IPS-18c (cell line): ENCODE results near the gene FOXO3.

Source experiments
- H3K4me3 ChIP-seq: 2 replicates; pipeline ENCODE4 v1.7.0; 2013; ENCODE audit warnings: low read depth, mild to moderate bottlenecking, low read length, moderate library complexity; ENCODE audit not compliant: insufficient read depth
- H3K9me3 ChIP-seq: one replicate; pipeline ENCODE4 v1.6.1; 2013; ENCODE audit warnings: mild to moderate bottlenecking, low read length, moderate library complexity; ENCODE audit not compliant: control insufficient read depth, insufficient read depth

Gene FOXO3

GRCh38 chr6:108608453-108609275 is 47.9 kb downstream of the FOXO3 start:
- H3K9me3 ChIP-seq = no peaks in the 10 kb centered on the region
- no peak overlapping the region for H3K4me3 ChIP-seq

GRCh38 chr6:108609276-108609769 is 48.6 kb downstream of the FOXO3 start:
- no peak overlapping the region for H3K4me3 ChIP-seq
- no peaks in the 10 kb centered on the region for H3K9me3 ChIP-seq

GRCh38 chr6:108610270-108610839 is 49.6 kb downstream of the FOXO3 start:
- no peaks in the 10 kb centered on the region for H3K9me3 ChIP-seq

GRCh38 chr6:108610957-108611586 is 50.4 kb downstream of the FOXO3 start:
- Histone ChIP-seq H3K9me3 (no peaks in the 10 kb centered on the region), H3K4me3 (no peak overlapping the region)

More at GRCh38 chr6:108610270-108610839, 49.6 kb downstream of the FOXO3 start:
- H3K4me3 ChIP-seq = no peak overlapping the region

GRCh38 chr6:108612852-108613251 is 52.1 kb downstream of the FOXO3 start:
- no peak overlapping the region for H3K4me3 ChIP-seq
- H3K9me3 ChIP-seq = no peaks in the 10 kb centered on the region

DNA sequence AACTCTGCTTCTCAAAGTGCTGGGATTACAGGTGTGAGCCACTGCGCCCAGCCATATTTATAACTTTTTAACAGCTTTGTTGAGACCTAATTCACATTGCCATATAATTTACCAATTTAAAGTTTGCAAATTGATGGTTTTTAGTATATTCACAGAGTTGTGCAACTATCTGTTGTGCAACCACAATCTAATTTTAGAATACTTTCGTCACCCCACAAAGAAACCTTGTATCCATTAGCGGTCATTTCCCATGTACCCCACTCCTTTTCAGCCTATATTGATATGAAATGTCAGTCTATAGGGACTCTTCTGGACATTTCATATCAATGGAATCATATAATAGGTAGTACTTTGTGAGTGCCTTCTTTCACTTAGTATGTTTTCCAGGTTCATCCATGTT is 55.8 kb downstream of the FOXO3 start:
- Histone ChIP-seq H3K9me3 (no peaks in the 10 kb centered on the region), H3K4me3 (no peak overlapping the region)

- no peak overlapping the region for H3K4me3 ChIP-seq
- no peaks in the 10 kb centered on the region for H3K9me3 ChIP-seq
Measured at GRCh38 chr6:108616973-108617372, 56.3 kb downstream of the FOXO3 start.

DNA sequence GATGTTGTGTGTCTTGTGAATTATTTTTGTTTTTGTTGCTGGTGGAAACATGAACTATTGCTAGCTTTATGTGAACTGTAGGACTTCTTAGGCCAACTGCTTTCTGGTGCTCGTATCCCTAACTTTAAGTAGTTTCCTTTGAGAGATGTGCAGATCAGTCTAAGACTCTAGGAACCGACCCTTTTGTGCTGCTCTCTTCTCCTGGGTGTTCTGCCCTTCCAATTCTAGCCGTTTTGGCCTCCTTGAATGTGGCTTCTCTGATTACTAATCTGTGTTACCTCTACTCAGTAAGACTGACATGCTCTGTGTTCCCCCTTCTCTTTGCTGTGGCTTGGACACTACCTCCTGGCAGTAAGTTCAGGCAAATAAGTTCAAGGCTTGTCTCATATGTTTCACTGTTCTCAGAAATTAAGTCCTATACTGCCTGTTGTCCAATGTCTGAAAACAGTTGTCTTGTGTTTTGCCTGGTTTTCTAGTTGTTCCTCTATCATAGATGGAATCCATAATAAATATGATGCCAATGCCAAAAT is 58.0 kb downstream of the FOXO3 start:
- no peak overlapping the region for H3K4me3 ChIP-seq
- H3K9me3 ChIP-seq = no peaks in the 10 kb centered on the region

DNA sequence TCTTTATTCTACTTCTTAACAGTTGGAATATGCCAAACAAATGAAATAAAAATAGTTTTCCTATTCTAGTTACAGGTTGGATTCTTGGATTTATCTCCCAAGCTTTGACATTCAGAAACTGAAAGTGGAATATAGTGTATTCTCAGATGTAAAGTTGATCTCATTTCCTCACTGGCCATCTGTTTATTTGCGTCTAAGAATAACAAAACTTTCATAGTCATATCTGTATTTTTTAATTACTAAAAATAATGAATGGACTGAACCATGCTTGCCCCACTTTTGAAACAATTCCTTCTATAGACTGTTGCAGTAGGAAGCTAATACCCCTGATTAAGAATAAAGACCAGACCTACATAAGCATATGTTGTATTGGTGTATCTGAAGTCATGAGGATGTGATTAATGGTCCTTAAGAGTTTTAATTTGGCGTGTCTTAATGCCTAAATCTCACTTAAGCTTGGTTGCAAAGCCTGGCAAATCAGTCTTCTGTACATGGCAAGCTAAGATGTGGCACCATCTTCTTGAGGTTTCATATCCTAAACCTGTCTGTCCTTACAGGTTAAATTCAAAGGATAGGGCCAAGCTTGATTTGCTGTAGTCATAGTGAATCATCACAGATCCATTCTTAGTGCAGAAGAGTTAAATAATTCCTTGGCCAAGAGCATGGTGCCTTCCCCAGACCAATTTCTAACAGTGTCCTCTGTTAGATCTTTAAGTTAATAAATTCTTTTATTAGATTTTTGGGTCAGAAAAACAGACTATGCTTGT is 58.9 kb downstream of the FOXO3 start:
- Histone ChIP-seq H3K4me3 (no peak overlapping the region), H3K9me3 (no peaks in the 10 kb centered on the region)

- H3K4me3 ChIP-seq = no peak overlapping the region
- no peaks in the 10 kb centered on the region for H3K9me3 ChIP-seq
Measured at GRCh38 chr6:108621117-108621516, 60.4 kb downstream of the FOXO3 start.

DNA sequence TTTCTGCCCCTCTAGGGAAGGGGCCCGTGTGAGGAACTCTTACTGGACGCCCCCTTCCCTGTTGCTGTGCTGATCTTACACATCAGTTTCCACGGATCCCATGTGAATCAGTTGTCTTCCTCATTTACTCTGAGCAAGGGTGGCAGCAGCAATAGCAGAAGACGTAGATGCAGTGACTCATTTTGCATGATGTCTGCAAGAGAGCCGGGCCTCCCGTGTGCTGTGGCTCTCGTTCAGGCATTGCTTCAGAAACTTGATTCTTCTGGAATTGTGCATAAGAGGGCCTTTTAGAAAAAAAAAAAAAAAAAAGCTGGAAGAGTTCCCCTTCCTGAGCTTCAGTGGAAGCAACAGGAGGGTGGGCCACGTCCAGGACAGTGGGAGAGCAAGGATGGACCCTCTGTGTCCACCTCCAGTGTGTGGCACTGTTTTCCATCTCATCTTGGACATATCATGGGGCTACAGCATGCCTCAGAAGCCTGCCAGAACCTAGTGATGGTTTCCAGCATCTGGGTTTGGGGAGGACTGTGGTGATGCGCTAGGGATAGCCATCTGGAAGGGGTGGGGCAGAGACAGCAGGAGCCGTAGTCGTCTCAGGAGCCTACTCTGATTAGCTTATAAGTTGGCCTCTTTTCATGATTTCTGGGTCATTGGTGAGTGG is 62.1 kb downstream of the FOXO3 start:
- no peaks in the 10 kb centered on the region for H3K9me3 ChIP-seq
- no peak overlapping the region for H3K4me3 ChIP-seq

DNA sequence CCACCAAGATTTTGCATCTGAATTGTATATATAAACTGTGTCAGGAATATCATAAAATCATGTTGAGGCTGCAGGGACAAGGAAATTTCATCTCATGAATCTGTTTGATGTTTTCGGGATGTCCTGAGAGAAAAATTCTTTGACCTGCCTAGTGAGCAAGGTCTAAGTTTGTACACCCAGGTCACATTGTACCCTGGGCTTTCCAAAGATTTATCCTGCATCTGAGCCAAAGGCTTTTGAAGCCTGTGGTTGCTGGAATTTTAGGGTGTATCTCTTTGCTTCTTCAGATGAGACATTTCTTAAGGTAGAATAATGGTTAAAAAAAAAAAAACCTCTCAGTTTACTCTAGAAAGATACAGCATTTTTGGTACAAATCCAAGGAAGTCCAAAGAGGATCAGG is 63.3 kb downstream of the FOXO3 start:
- H3K4me3 ChIP-seq = no peak overlapping the region
- H3K9me3 ChIP-seq = no peaks in the 10 kb centered on the region

GRCh38 chr6:108625581-108625980 is 64.9 kb downstream of the FOXO3 start:
- Histone ChIP-seq H3K9me3 (no peaks in the 10 kb centered on the region), H3K4me3 (no peak overlapping the region)

DNA sequence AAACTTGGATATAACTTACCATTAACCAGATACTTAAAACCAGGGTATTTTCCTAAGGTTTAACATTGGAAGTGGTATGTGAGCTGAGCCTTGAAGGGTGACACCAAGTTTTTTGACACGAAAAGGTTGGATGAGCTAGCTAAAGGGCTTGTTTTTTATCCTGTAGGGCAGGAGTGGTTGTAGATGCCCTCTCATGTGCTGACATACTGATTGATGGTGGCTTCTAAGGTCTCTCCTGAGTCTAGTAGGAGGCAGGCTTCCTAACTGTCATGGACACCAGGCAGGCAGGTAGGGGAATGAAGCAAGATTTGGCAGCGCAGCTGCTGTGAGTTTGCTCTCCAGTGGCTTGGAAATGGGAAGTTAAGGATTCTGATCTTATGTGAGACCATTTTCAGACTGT is 66.1 kb downstream of the FOXO3 start:
- H3K4me3 ChIP-seq = no peak overlapping the region
- H3K9me3 ChIP-seq = no peaks in the 10 kb centered on the region

GRCh38 chr6:108627692-108628550 is 67.2 kb downstream of the FOXO3 start:
- no peak overlapping the region for H3K4me3 ChIP-seq
- no peaks in the 10 kb centered on the region for H3K9me3 ChIP-seq
